Epithelial cell of proximal tubule (primary cell): ENCODE measurements around the gene LRMDA. TPM values are rescaled to one million over a fixed set of nuclear protein-coding genes. Genes with fewer than 3 reads are reported as not detected.

Experiments
- DNase-seq: peaks from one replicate; pipeline ENCODE4 v3.0.0-alpha.2; 2011; ENCODE audit warnings: low read depth
- H3K4me3 ChIP-seq: 2 replicates; pipeline ENCODE4 v1.5.1; 2011; ENCODE audit warnings: low read depth, mild to moderate bottlenecking, low read length
- CTCF ChIP-seq: conservative IDR thresholded peaks from 2 replicates; pipeline ENCODE4 v1.5.1; 2012; ENCODE audit warnings: low read depth, mild to moderate bottlenecking, low read length
- total RNA-seq: library from RNA; depleted of rRNA; stranded (reverse); fragments of >200 nt; gene quantifications from 2 replicates; pipeline ENCODE4 v1.2.3, GENCODE V29; 2015

The LRMDA gene
- total RNA-seq, 1 donor from 2014 or later = 0.75 TPM

DNA sequence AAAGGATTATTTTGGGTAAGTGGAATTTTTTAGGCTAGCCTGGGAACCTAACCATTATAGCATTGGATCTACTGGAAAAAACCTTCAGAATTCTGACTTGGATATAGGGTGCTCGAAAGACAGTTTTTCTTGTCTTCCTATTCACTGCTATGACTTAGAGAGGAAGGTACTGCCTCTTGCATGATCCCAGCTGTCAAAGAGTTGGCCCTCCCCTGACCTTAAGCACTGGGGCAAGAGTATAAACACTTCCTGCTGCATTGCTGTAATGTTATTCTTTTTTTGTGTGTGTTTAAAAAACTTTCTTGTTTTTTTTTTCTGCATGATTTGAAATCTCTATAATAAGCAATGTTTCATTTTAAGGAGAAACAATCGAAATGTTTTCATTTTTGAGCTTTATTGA, 113.0 kb downstream of the LRMDA start:
- no peak overlapping the region for H3K4me3 ChIP-seq
- no peak for DNase-seq
- TF ChIP-seq CTCF = no peak

DNA sequence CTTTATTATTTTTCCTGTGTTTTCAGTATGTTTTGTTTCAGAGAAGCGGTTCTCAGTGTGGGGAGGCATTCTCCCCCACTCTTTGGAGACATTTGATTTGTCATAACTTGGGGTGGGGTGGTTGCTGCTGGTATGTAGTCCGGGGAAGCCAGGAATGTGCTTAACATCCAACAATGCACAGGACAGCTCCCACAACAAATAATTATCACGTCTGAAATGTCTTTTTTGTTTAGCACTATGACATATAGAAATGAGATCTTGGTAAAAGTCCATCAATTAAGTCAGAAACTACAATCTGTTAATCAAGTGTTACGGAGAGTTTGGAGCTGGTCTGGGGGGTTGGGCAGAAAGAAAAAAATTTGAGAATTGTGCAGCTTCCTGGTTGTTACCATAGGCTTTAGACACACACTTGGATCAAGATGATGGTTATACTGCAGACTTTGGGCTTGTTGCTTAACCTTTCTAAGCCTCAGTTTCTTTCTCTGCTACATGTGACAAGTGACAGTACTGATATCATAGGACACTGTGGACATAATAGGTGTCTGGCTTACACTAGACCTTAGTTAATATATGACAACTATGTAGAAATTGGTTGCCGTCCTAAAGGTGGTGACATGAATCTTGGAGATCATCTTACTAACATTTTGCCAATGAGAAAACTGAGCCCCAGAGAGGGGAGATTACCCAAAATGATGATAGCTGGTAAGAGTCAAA, 113.7 kb downstream of the LRMDA start:
- no peak for TF ChIP-seq CTCF
- no peak for DNase-seq
- H3K4me3 ChIP-seq = no peak overlapping the region

DNA sequence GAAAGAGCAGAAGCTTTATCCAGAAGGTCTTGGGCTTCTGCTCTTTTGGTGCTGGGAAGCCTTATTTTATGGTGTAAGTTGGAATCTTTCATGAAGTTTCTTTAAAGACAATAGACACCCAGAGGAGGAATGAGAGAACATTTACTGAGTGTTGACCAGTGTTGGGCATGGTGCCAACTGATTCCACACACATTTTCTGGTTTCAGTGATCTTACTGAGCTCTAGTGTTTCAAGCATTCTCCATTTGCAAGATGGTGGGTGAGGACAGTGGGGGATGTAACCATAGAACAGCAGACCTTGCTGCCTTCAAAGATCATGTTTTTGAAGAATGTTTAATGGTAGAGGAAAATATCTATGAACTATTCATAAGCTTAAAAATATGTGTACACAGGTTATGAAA, 114.6 kb downstream of the LRMDA start:
- no peak for DNase-seq
- TF ChIP-seq CTCF = no peak
- no peak overlapping the region for H3K4me3 ChIP-seq

GRCh38 chr10:75547391-75548298, 116.2 kb downstream of the LRMDA start:
- DNase-seq = peak; percentile 39
- TF ChIP-seq CTCF = no peak
- no peak overlapping the region for H3K4me3 ChIP-seq

GRCh38 chr10:75548356-75548755, 116.9 kb downstream of the LRMDA start:
- TF ChIP-seq CTCF = no peak
- no peak overlapping the region for H3K4me3 ChIP-seq
- DNase-seq = no peak

- TF ChIP-seq CTCF = no peak
- no peak for DNase-seq
- no peak overlapping the region for H3K4me3 ChIP-seq
Measured at GRCh38 chr10:75550191-75550590, 118.8 kb downstream of the LRMDA start.

- DNase-seq = no peak
- no peak overlapping the region for H3K4me3 ChIP-seq
- TF ChIP-seq CTCF = no peak
Measured at GRCh38 chr10:75552171-75552570, 120.7 kb downstream of the LRMDA start.
